ENCODE data around the gene SLC8A2. TPM values are rescaled to one million over a fixed set of nuclear protein-coding genes. Genes with fewer than 3 reads are reported as not detected.

Gene SLC8A2
- total and polyA plus RNA-seq, 2 experiments from 2014 or later: 0.86 to 10.0 TPM

- H3K27me3 Mint-ChIP-seq (ENCODE audit: insufficient read depth, low read depth, poor library complexity): peaks cover 31% of the 10 kb centered on the region
- H3K4me3 ChIP-seq: no peak overlapping the region
- H3K27me3 ChIP-seq (ENCODE audit: insufficient read depth): no peaks in the 10 kb centered on the region
- peak; percentile 37 for DNase-seq (ENCODE audit: low spot score)
- TF ChIP-seq EZH2 (IDR thresholded peaks at IDR 0.05; ENCODE audit: low read depth, unreplicated experiment) (no peak), ZNF114 (CRISPR knock-in tag; IDR thresholded peaks at IDR 0.05) (no peak), STAT1 (IDR thresholded peaks at IDR 0.05; ENCODE audit: unreplicated experiment) (no peak), REST (IDR thresholded peaks at IDR 0.05; ENCODE audit: unreplicated experiment) (no peak), ETS1 (IDR thresholded peaks at IDR 0.05) (no peak), EZH2phosphoT487 (IDR thresholded peaks at IDR 0.05; ENCODE audit: unreplicated experiment) (no peak), POLR2AphosphoS5 (IDR thresholded peaks at IDR 0.05; ENCODE audit: low read depth) (no peak), ZNF331 (CRISPR knock-in tag; IDR thresholded peaks at IDR 0.05; ENCODE audit: low read depth) (no peak), JUNB (IDR thresholded peaks at IDR 0.05; ENCODE audit: unreplicated experiment) (no peak), CTCF (conservative IDR thresholded peaks at IDR 0.05; ENCODE audit: low read depth in 2 of 2) (no peak)
- H3K9me3 Mint-ChIP-seq: peaks cover 34% of the 10 kb centered on the region
- H2AFZ ChIP-seq: no peak overlapping the region
- H3K4me3 Mint-ChIP-seq: no peak overlapping the region; the same call in 2 of the 3 replicates
- H3K4me2 ChIP-seq: no peak overlapping the region
- peak; percentile 7; the same call in 2 of the 3 replicates for ATAC-seq
- no peaks in the 10 kb centered on the region for H4K20me1 ChIP-seq (replicated peaks; ENCODE audit: insufficient read depth)
- H3K36me3 ChIP-seq (ENCODE audit: insufficient read depth): no peaks in the 10 kb centered on the region
- H3K27ac Mint-ChIP-seq: peak overlapping the region; percentile 73
- no peaks in the 10 kb centered on the region for H3K9me2 ChIP-seq (ENCODE audit: insufficient read depth)
- H3K27ac ChIP-seq (ENCODE audit: low read depth): peak overlapping the region; percentile 86
- H3K4me1 Mint-ChIP-seq: peaks cover 21% of the 10 kb centered on the region
- H3K79me2 ChIP-seq (replicated peaks; ENCODE audit: insufficient read depth): no peaks in the 10 kb centered on the region
- peaks cover 31% of the 10 kb centered on the region for H3K36me3 Mint-ChIP-seq (ENCODE audit: low read depth)
- peaks cover 11% of the 10 kb centered on the region; the same call in 1 of the 2 replicates for H3F3A ChIP-seq (replicated peaks; ENCODE audit: low read depth)
- peaks cover 6% of the 10 kb centered on the region; the same call in 1 of the 2 replicates for H3K4me1 ChIP-seq (ENCODE audit: insufficient read depth)
Observed at GRCh38 chr19:47390533-47391488, 80.9 kb downstream of the SLC8A2 start.
